ENCODE results near the gene MAP2K1.

- no peak for TF ChIP-seq POLR2AphosphoS5 (IDR thresholded peaks at IDR 0.05)
- TF ChIP-seq CTCF (IDR thresholded peaks at IDR 0.05): no peak
Observed at GRCh38 chr15:66401130-66402021, 14.7 kb downstream of the MAP2K1 start.

All from breast epithelium (tissue), 3 donors.